GM21515 (cell line): ENCODE measurements around the gene PDE2A.

Source experiments
- ATAC-seq: cut with Tn5 transposase; IDR thresholded peaks from one replicate; pipeline ENCODE4 v1.9.1; 2021; ENCODE audit not compliant: unreplicated experiment

The PDE2A gene

DNA sequence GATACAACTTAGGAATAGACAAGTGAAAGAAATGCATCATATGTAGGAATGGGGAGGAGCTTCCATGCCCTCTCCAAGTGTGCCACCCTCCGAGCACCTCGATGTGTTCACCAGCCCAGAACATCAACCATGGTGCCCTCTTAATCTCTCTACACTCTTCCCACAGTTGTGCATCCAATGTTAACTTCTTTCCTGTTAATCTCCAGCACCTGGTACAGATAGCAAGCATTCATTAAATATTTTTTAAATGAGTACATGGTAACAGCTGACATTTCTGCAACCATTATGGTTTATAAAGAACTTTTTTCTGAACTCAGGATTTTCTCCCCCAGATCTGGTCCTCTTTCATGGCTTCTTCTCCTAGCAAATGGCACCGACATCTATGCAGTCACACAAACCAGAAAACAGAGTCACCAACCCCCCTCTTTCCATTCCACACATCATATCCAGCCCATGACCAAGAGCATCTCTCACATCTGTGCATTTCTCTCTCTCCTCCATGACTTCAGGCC lies 121.8 kb downstream of the PDE2A start:
- ATAC-seq = no peak

DNA sequence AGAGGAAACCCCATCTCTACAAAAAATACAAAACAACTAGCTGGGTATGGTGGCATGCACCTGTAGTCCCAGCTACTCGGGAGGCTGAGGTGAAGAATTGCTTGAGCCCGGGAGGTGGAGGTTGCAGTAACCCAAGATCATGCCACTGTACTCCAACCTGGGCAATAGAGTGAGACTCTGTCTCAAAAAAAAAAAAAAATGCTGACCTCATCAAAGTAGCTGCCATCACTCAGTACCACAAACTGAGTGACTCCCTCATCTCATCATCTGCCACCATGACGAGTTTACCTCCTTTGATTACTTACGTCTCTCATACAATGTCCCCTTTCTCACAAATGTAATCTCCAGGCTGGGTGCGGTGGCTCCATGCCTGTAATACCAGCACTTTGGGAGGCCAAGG lies 122.7 kb downstream of the PDE2A start:
- ATAC-seq = no peak

DNA sequence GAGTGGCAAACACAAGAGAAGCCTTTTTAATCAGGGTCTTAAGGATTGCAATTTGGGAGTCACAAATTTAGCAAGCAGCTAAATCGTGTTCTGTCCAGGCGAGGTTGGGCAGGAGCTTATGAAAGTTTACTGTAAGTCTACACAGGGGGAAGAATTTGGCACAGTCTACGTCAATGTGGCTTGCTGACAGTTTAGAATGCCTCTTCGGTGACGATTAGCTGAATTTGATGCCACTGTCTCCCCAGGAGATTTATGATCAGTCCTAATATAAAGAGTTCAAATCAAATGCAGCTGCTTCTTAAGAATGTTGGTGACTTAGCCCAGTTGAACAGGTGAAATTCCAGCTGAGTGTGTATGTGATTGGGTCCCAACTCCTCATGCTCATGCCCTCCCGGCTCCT lies 125.8 kb downstream of the PDE2A start:
- no peak for ATAC-seq

GRCh38 chr11:72546866-72547265 lies 127.4 kb downstream of the PDE2A start:
- ATAC-seq = no peak

DNA sequence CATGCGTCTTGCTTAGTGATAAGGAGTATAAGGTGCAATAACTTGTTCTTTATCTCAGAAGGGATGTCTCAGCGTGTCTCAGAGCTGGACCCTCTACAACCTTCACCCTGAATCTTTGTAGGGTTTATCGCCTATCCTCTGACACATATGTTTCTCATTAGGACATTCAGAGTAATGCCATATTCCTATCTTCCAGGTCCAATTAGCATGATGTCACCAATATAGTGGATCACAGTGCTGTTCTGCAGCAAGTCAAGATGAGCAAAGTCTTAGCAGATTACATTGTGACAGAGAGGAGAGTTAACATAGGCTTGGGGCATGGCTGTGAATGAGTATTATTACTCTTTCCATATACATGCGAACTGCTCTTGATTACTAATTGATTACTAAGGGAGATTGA lies 129.6 kb downstream of the PDE2A start:
- no peak for ATAC-seq

GRCh38 chr11:72543849-72544542 lies 130.2 kb downstream of the PDE2A start:
- ATAC-seq = no peak

DNA sequence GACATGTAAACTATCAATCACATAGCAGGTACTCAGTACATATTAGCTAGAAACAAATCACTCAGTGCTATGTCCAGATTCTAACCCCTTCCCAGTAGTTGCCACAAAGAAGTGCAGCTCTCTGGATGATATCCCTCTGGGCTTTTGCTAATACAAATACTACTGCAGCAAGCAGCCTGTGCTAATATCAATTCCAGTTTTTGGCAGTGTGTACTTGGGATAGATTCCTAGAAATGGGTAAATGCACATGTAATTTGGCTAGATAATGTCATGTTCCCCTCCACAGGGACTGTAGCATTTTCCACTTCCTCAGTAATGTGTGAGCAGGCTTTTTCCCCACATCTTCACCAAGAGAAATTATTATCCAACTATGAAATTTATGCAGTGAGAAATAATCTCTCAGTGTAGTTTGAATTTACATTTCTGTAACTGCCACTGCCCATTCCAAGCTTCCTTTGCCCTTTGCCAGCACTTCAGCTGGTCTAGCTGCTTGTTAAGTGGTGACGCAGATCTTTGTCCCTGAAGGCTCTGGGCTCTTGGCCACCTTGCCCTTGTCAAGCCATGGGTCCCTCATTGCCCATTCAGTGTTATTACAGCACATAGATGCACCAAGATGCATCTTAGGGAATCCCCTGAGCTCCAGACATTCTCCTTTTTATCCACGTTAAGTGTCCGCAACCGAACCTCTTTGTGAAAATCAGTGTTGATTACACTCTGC lies 132.8 kb downstream of the PDE2A start:
- ATAC-seq = no peak

- ATAC-seq = no peak
Observed at GRCh38 chr11:72537051-72537450, 137.2 kb downstream of the PDE2A start.

DNA sequence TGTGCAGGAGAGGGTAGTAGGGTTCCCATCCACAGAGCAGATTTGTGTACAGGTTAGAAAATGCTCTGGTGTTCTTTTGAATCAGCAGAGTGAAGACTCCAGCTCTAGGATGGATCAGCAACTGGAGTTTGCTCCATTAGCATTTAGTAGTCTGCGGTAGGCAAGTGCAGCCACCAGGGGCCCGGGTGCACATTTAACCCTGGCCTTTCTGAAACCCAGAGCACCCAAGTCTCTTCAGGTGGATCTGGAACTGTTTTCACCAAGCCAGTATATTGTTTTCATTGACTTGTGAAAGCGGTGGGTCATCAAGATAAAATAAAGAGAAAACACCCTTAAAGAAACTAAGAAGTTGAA lies 139.1 kb downstream of the PDE2A start:
- no peak for ATAC-seq

- ATAC-seq = no peak
Observed at GRCh38 chr11:72534371-72535193, 139.6 kb downstream of the PDE2A start.

DNA sequence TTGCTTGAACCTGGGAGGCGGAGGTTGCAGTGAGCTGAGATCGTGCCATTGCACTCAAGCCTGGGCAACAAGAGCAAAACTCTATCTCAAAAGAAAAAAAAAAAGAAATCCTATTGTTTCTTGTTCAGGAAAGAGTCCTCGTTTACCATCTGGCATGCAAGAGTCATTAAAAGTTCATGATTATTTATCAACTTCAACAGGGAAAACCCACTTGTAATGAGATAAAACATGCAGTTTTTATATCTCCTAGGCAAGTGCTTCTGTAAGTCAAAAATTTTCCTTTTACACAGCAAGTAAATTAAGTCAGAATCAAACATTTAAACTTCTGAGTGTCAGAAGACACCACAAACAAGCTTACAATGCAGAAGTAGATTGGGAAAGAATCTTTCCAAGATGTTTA lies 145.2 kb downstream of the PDE2A start:
- ATAC-seq = no peak

DNA sequence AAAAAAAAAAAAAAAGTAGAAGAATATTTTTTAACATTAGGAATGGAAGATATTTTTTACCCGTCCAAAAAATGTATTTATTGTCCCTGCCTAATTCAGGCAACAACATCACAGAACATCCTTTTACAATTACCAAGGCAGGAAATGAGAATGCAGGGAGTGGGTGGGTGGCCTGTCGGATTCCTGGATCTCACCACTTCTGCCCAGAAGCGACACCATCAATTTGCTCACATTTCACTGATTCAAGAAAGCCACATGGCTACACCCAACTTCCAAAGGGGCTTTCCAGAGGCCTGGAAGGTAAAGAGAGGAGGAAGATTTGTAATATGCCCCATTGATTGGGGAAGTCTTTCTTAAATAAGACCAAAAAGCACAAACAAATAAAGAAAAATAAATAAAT lies 146.1 kb downstream of the PDE2A start:
- ATAC-seq = no peak
